DND-41 (cell line): ENCODE results near the gene AFAP1.

Source experiments
- ATAC-seq: fragments of 200-7000 bp; cut with Tn5 transposase; 3 replicates; pipeline ENCODE4 v1.9.1; 2021; ENCODE audit warnings: low read depth; ENCODE audit not compliant: insufficient read depth
- DNase-seq: peaks from one replicate; pipeline ENCODE4 v3.0.0-alpha.2; 2020
- H2AFZ ChIP-seq: 2 replicates; pipeline ENCODE4 v1.6.0; 2012; ENCODE audit warnings: low read depth, low read length
- H3K27ac ChIP-seq: 2 replicates; pipeline ENCODE4 v1.5.1; 2012; ENCODE audit warnings: low read length, inconsistent platforms
- H3K27me3 ChIP-seq: fragments of 200-600 bp; sonication (generic); 2 replicates; pipeline ENCODE4 v1.6.0; 2012; ENCODE audit warnings: low read length, mild to moderate bottlenecking, inconsistent platforms; ENCODE audit not compliant: insufficient read depth, poor library complexity
- H3K36me3 ChIP-seq: 2 replicates; pipeline ENCODE4 v1.5.1; 2012; ENCODE audit warnings: low read length, inconsistent platforms; ENCODE audit not compliant: insufficient read depth
- H3K4me1 ChIP-seq: 2 replicates; pipeline ENCODE4 v1.5.1; 2012; ENCODE audit warnings: mild to moderate bottlenecking, low read length; ENCODE audit not compliant: insufficient read depth
- H3K4me2 ChIP-seq: 2 replicates; pipeline ENCODE4 v1.6.0; 2012; ENCODE audit warnings: mild to moderate bottlenecking, moderate library complexity, low read length, inconsistent platforms; ENCODE audit not compliant: insufficient read depth
- H3K4me3 ChIP-seq, 2 experiments: fragments of 200-600 bp in 1 of 2; shearing (Covaris generic) in 1 of 2; 2 replicates each; pipeline ENCODE4 v1.5.1; 2012 to 2016; ENCODE audit warnings: inconsistent platforms in 2 of 2, low read length in 2 of 2, mild to moderate bottlenecking in 2 of 2, low read depth in 1 of 2, moderate library complexity in 1 of 2
- H3K79me2 ChIP-seq: 2 replicates; pipeline ENCODE4 v1.6.0; 2012; ENCODE audit warnings: low read length, inconsistent platforms; ENCODE audit not compliant: insufficient read depth
- H3K9ac ChIP-seq: 2 replicates; pipeline ENCODE4 v1.6.0; 2012; ENCODE audit warnings: low read depth, mild to moderate bottlenecking, inconsistent platforms, low read length, moderate library complexity
- H3K9me3 ChIP-seq: 2 replicates; pipeline ENCODE4 v1.5.1; 2012; ENCODE audit warnings: low read length, moderate library complexity, mild to moderate bottlenecking, inconsistent platforms; ENCODE audit not compliant: insufficient read depth, severe bottlenecking
- H4K20me1 ChIP-seq: 2 replicates; pipeline ENCODE4 v1.6.0; 2012; ENCODE audit warnings: low read length; ENCODE audit not compliant: insufficient read depth
- CTCF ChIP-seq: IDR thresholded peaks from 2 replicates; pipeline ENCODE4 v1.5.1; 2012; ENCODE audit warnings: borderline replicate concordance, low read length, moderate library complexity, mild to moderate bottlenecking; ENCODE audit not compliant: poor library complexity, severe bottlenecking; ENCODE audit errors: extremely low read depth
- EZH2 ChIP-seq: IDR thresholded peaks from 3 replicates; pipeline ENCODE4 v1.6.1; 2012; ENCODE audit warnings: borderline replicate concordance, low read depth, mild to moderate bottlenecking, moderate library complexity, low read length, inconsistent platforms; ENCODE audit not compliant: severe bottlenecking

AFAP1 gene

GRCh38 chr4:7941965-7942496 is 2.4 kb upstream of the AFAP1 start:
- no peak for TF ChIP-seq EZH2
- no peak for TF ChIP-seq CTCF
- Histone ChIP-seq H3K79me2 (no peaks in the 10 kb centered on the region), H3K36me3 (no peaks in the 10 kb centered on the region), H3K9me3 (no peaks in the 10 kb centered on the region), H3K4me3 (no peak overlapping the region), H3K27me3 (no peaks in the 10 kb centered on the region), H3K27ac (no peak overlapping the region), H3K4me2 (no peak overlapping the region), H2AFZ (no peak overlapping the region), H3K4me1 (no peaks in the 10 kb centered on the region), H4K20me1 (no peaks in the 10 kb centered on the region), H3K9ac (no peak overlapping the region)
- DNase-seq: no peak
- ATAC-seq: no peak

GRCh38 chr4:7941111-7941964 is 1.7 kb upstream of the AFAP1 start:
- Histone ChIP-seq H3K79me2 (no peaks in the 10 kb centered on the region), H3K27me3 (no peaks in the 10 kb centered on the region), H3K36me3 (no peaks in the 10 kb centered on the region), H3K9me3 (no peaks in the 10 kb centered on the region), H2AFZ (no peak overlapping the region), H3K9ac (no peak overlapping the region), H3K4me1 (no peaks in the 10 kb centered on the region), H3K4me3 (no peak overlapping the region), H4K20me1 (no peaks in the 10 kb centered on the region), H3K4me2 (no peak overlapping the region), H3K27ac (no peak overlapping the region)
- no peak for DNase-seq
- ATAC-seq: no peak
- TF ChIP-seq EZH2 (no peak), CTCF (no peak)

- ATAC-seq (no peak), DNase-seq (no peak)
- H3K36me3 ChIP-seq: no peaks in the 10 kb centered on the region
- H3K79me2 ChIP-seq: no peaks in the 10 kb centered on the region
- TF ChIP-seq EZH2: no peak
- TF ChIP-seq CTCF: no peak
- H3K27me3 ChIP-seq: peaks cover 13% of the 10 kb centered on the region
- H3K4me1 ChIP-seq: no peaks in the 10 kb centered on the region
- no peaks in the 10 kb centered on the region for H4K20me1 ChIP-seq
- H3K4me3 ChIP-seq: no peak overlapping the region
- H3K4me2 ChIP-seq: no peak overlapping the region
- H3K9me3 ChIP-seq: no peaks in the 10 kb centered on the region
- no peak overlapping the region for H3K9ac ChIP-seq
- no peak overlapping the region for H3K27ac ChIP-seq
- no peak overlapping the region for H2AFZ ChIP-seq
These were observed 868 bp downstream of the AFAP1 start for GRCh38 chr4:7938609-7939376.
